ENCODE data around the gene ZNF185.

Gene ZNF185

DNA sequence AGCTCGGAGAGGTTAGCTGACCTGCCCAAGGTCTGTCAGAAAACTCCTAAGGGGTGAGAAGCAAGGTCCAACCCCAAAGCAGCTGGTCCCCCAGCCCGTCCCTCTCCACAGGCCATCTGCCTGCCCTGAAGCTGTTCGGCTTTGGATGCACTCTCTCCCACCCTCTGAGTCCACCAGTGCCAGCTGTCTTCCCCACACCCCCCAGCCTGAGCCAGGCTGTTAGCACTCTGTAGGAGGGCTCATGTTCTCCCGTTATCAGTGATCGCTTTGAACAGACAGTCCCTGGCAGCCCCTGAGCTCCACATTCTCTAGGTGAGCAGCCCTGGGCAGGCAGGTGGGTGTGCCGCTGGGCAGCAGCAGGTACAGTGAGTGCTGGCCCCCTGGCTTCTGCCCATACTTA lies 16.0 kb downstream of the ZNF185 start:
- Histone ChIP-seq H3K27me3 (ENCODE audit: control insufficient read depth in 5 of 5, insufficient read depth in 4 of 5, low read length in 5 of 5) (peaks cover 0 to 17% (median 6%) of the 10 kb centered on the region in 5 donors), H3K27ac (ENCODE audit: low read depth, low read length) (no peak overlapping the region), H3K4me1 (ENCODE audit: control insufficient read depth in 5 of 5, insufficient read depth in 5 of 5, low read length in 5 of 5) (peaks cover 0 to 17% (median 16%) of the 10 kb centered on the region in 5 donors), H3K9ac (ENCODE audit: low read length in 5 of 5) (no peak overlapping the region), H3K9me3 (ENCODE audit: control insufficient read depth in 5 of 5, low read length in 5 of 5) (no peaks in the 10 kb centered on the region), H3K4me3 (ENCODE audit: low read depth in 1 of 5, low read length in 5 of 5) (no peak overlapping the region), H3K36me3 (ENCODE audit: control insufficient read depth in 5 of 5, insufficient read depth in 5 of 5, low read length in 5 of 5) (no peaks in the 10 kb centered on the region)

DNA sequence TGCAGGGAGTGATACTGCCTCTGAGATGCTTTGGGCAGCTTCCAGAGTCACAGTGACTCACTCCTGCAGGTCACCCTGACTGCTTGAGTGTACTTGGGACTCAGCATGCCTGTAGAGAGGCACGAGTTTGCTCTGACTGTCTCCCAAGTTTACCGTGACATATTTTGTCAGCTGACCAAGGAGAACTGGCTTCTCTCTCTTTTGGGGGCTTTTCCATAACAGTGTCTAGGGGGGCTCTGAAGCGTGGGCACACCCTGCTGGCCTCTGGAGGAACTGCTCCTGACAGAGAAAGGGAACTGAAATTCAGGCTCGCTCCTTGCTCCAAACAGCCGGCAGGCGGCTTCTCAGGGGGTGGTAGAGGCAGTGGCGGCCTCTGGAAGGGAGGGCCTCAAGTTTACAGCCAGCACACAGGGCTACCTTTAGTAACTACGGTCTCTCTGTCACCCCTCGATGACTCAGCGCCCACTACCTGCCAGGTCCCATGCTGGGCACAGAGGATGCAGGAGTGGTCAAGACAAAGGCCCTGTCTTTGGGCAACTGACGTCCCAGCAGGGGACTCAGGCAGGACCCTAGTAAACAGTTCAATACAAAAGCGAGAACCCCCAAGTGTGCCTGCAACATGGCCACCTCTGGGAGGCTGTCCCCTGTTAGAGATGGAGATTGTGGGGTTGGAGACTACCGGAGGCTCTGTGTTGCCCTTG lies 17.8 kb downstream of the ZNF185 start:
- H3K36me3 ChIP-seq (ENCODE audit: control insufficient read depth in 5 of 5, insufficient read depth in 5 of 5, low read length in 5 of 5): no peaks in the 10 kb centered on the region
- peaks cover 0 to 17% (median 17%) of the 10 kb centered on the region in 5 donors for H3K4me1 ChIP-seq (ENCODE audit: control insufficient read depth in 5 of 5, insufficient read depth in 5 of 5, low read length in 5 of 5)
- no peak overlapping the region for H3K27ac ChIP-seq (ENCODE audit: low read depth, low read length)
- H3K9me3 ChIP-seq (ENCODE audit: control insufficient read depth in 5 of 5, low read length in 5 of 5): no peaks in the 10 kb centered on the region
- peaks cover 0 to 24% (median 11%) of the 10 kb centered on the region in 5 donors for H3K27me3 ChIP-seq (ENCODE audit: control insufficient read depth in 5 of 5, insufficient read depth in 4 of 5, low read length in 5 of 5)
- no peak overlapping the region for H3K9ac ChIP-seq (ENCODE audit: low read length in 5 of 5)
- no peak overlapping the region for H3K4me3 ChIP-seq (ENCODE audit: low read depth in 1 of 5, low read length in 5 of 5)

DNA sequence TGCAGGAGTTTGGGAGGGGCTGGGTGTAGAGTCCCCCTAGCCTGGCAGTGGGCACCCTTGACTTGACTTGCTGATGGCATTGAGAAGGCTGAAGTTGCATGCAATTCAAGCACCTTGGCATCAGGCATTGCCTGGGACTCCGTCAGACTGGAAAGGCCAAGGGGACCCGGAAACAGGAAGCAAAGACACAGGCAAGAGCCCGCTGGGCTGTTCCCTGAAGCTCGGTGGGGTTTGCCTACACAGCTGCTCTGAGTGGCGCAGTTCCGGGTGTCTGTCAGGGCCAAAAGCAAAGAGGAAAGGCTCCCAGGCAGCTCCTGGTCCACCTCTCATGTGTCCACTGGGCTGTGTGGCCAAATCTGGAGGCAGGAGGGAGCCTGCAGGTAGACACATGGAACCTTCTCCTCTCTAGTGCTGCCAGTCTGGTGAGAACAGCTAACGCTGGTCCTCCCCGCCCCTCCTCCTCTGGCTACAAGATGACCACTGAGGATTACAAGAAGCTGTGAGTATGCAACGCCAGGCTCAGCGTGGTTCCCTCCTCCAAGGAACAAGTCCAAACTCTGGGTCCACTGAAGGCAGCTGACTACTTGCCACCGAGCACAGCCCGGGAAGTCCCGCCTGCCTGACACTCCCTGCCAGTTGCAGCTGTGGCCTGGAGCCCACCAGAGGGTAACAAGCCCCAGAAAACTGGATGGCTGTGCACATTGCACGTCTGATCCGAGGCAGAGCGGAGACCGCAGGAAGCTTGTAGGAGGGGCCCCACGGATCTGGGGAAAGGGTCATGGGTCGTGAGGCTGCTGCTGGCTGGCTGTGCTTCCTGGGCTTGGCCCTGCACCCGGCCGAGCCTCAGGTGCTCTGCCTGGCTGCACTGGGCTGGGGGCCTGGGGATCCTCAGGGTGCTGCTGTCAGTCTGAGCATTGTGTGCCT lies 20.1 kb downstream of the ZNF185 start:
- H3K27me3 ChIP-seq (ENCODE audit: control insufficient read depth in 5 of 5, insufficient read depth in 4 of 5, low read length in 5 of 5): peaks cover 0 to 24% (median 11%) of the 10 kb centered on the region in 5 donors
- no peak overlapping the region for H3K27ac ChIP-seq (ENCODE audit: low read depth, low read length)
- H3K36me3 ChIP-seq (ENCODE audit: control insufficient read depth in 5 of 5, insufficient read depth in 5 of 5, low read length in 5 of 5): no peaks in the 10 kb centered on the region
- H3K4me3 ChIP-seq (ENCODE audit: low read depth in 1 of 5, low read length in 5 of 5): peak overlapping the region; percentile 26 to 50 (median 48)
- peak overlapping the region in 1 of 5 donors; percentile 53 for H3K9ac ChIP-seq (ENCODE audit: low read length in 5 of 5)
- H3K9me3 ChIP-seq (ENCODE audit: control insufficient read depth in 5 of 5, low read length in 5 of 5): no peaks in the 10 kb centered on the region
- H3K4me1 ChIP-seq (ENCODE audit: control insufficient read depth in 5 of 5, insufficient read depth in 5 of 5, low read length in 5 of 5): peaks cover 0 to 17% (median 17%) of the 10 kb centered on the region in 5 donors

DNA sequence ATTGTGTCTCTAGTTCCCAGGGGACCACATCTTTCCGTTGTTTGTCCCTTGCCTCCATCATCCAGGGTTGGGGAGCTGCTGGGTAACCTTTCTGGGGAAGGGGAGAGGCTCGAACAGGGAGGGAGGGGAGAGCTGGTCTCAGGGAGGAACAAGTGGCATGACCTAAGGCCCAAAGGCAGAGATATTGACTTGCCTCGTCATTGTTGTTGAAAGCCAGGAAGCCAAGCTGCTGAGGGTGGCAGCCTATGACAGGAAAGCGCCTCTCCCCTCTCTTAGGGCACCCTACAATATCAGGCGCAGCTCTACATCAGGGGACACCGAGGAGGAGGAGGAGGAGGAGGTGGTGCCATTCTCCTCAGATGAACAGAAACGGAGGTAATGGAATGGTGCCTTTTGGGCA lies 20.8 kb downstream of the ZNF185 start:
- Histone ChIP-seq H3K9me3 (ENCODE audit: control insufficient read depth in 5 of 5, low read length in 5 of 5) (no peaks in the 10 kb centered on the region), H3K27ac (ENCODE audit: low read depth, low read length) (no peak overlapping the region), H3K4me1 (ENCODE audit: control insufficient read depth in 5 of 5, insufficient read depth in 5 of 5, low read length in 5 of 5) (peaks cover 0 to 17% (median 17%) of the 10 kb centered on the region in 5 donors), H3K36me3 (ENCODE audit: control insufficient read depth in 5 of 5, insufficient read depth in 5 of 5, low read length in 5 of 5) (no peaks in the 10 kb centered on the region), H3K9ac (ENCODE audit: low read length in 5 of 5) (no peak overlapping the region), H3K27me3 (ENCODE audit: control insufficient read depth in 5 of 5, insufficient read depth in 4 of 5, low read length in 5 of 5) (peaks cover 0 to 24% (median 11%) of the 10 kb centered on the region in 5 donors), H3K4me3 (ENCODE audit: low read depth in 1 of 5, low read length in 5 of 5) (peak overlapping the region in 2 of 5 donors; percentile 48 to 50)

DNA sequence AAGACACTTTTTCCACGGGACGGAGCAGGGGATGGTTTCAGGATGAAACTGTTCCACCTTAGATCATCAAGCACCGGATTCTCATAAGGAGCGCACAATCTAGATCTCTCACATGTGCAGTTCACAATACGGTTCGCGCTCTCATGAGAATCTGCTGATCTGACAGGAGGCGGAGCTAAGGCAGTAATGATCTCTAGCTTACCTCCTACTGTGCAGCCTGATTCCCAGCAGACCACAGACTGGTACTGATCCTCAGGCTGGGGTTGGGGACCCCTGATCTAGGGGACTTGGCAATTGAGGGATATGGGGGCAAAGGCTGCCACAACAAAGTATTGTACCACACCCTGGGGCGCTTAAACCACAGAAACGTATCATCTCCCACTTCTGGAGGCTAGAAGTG lies 25.7 kb downstream of the ZNF185 start:
- H3K9ac ChIP-seq (ENCODE audit: low read length in 5 of 5): no peak overlapping the region
- H3K27me3 ChIP-seq (ENCODE audit: control insufficient read depth in 5 of 5, insufficient read depth in 4 of 5, low read length in 5 of 5): peaks cover 0 to 28% (median 15%) of the 10 kb centered on the region in 5 donors
- no peak overlapping the region for H3K27ac ChIP-seq (ENCODE audit: low read depth, low read length)
- H3K9me3 ChIP-seq (ENCODE audit: control insufficient read depth in 5 of 5, low read length in 5 of 5): no peaks in the 10 kb centered on the region
- no peak overlapping the region for H3K4me3 ChIP-seq (ENCODE audit: low read depth in 1 of 5, low read length in 5 of 5)
- H3K4me1 ChIP-seq (ENCODE audit: control insufficient read depth in 5 of 5, insufficient read depth in 5 of 5, low read length in 5 of 5): peaks cover 0 to 4% (median 2%) of the 10 kb centered on the region in 5 donors
- H3K36me3 ChIP-seq (ENCODE audit: control insufficient read depth in 5 of 5, insufficient read depth in 5 of 5, low read length in 5 of 5): no peaks in the 10 kb centered on the region

DNA sequence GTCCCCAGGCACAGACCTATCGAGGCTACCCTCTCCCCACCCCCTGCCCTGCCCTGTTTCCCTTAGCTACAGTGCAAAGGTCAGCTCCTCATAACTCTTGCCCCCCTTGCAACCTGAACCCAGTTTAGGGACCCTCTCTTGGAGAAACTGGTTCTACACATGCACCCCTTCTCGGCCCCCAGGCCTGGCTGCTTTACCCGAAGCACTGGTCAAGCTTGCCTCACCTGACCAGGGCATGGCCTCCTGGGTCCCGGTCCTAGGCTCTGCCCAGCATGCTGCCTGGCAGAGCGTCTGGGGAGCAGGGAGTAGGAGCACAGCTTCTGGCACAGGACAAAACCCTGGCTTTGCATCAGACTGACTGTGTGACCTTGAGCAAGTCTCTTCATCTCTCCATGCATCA lies 28.0 kb downstream of the ZNF185 start:
- H3K27me3 ChIP-seq (ENCODE audit: control insufficient read depth in 5 of 5, insufficient read depth in 4 of 5, low read length in 5 of 5): peaks cover 0 to 44% (median 30%) of the 10 kb centered on the region in 5 donors
- no peaks in the 10 kb centered on the region for H3K4me1 ChIP-seq (ENCODE audit: control insufficient read depth in 5 of 5, insufficient read depth in 5 of 5, low read length in 5 of 5)
- H3K4me3 ChIP-seq (ENCODE audit: low read depth in 1 of 5, low read length in 5 of 5): no peak overlapping the region
- H3K27ac ChIP-seq (ENCODE audit: low read depth, low read length): no peak overlapping the region
- H3K36me3 ChIP-seq (ENCODE audit: control insufficient read depth in 5 of 5, insufficient read depth in 5 of 5, low read length in 5 of 5): no peaks in the 10 kb centered on the region
- H3K9ac ChIP-seq (ENCODE audit: low read length in 5 of 5): no peak overlapping the region
- H3K9me3 ChIP-seq (ENCODE audit: control insufficient read depth in 5 of 5, low read length in 5 of 5): no peaks in the 10 kb centered on the region

DNA sequence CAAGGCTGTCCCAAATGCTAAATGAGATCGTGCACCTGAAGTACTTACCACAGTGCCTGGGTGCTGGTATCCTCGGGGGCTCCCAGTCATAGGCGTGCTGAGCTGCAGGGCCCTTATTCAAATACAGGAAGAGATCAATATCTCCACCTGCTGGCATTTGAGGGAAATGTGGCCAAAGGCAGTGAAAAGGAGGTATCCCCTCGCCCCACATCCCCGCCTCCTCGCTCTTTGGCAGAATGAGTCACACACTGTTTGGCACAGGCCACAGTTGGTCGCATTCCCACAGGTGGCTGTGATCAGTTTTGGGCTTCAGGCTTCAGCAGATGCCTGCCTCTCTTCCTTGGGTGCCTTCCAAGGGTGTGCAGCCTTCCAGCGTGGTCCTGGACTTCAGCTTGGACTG lies 28.4 kb downstream of the ZNF185 start:
- Histone ChIP-seq H3K27ac (ENCODE audit: low read depth, low read length) (no peak overlapping the region), H3K4me3 (ENCODE audit: low read depth in 1 of 5, low read length in 5 of 5) (no peak overlapping the region), H3K9me3 (ENCODE audit: control insufficient read depth in 5 of 5, low read length in 5 of 5) (no peaks in the 10 kb centered on the region), H3K27me3 (ENCODE audit: control insufficient read depth in 5 of 5, insufficient read depth in 4 of 5, low read length in 5 of 5) (peaks cover 0 to 44% (median 30%) of the 10 kb centered on the region in 5 donors), H3K9ac (ENCODE audit: low read length in 5 of 5) (no peak overlapping the region), H3K4me1 (ENCODE audit: control insufficient read depth in 5 of 5, insufficient read depth in 5 of 5, low read length in 5 of 5) (no peaks in the 10 kb centered on the region), H3K36me3 (ENCODE audit: control insufficient read depth in 5 of 5, insufficient read depth in 5 of 5, low read length in 5 of 5) (no peaks in the 10 kb centered on the region)

DNA sequence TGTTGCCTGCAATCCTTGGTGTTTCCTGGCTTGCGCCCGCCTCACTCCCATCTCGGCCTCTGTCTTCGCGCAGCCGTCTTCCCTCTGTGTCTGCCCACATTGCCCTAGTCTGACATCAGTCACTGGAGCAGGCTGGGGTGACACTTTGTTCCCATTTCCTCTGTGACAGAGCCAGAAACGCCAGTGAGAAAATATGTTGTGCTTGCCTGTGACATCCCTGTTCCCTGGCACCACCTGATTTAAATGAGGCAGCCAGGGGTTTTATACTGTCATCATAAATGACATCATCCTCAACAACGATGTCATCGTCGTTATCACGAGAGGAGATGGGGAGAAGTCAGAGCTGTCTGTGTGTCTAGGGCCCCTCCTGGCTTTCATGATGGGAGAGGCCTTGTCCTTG lies 29.1 kb downstream of the ZNF185 start:
- Histone ChIP-seq H3K27ac (ENCODE audit: low read depth, low read length) (no peak overlapping the region), H3K36me3 (ENCODE audit: control insufficient read depth in 5 of 5, insufficient read depth in 5 of 5, low read length in 5 of 5) (peaks cover 0 to 1% (median 0%) of the 10 kb centered on the region in 5 donors), H3K27me3 (ENCODE audit: control insufficient read depth in 5 of 5, insufficient read depth in 4 of 5, low read length in 5 of 5) (peaks cover 0 to 43% (median 30%) of the 10 kb centered on the region in 5 donors), H3K4me1 (ENCODE audit: control insufficient read depth in 5 of 5, insufficient read depth in 5 of 5, low read length in 5 of 5) (no peaks in the 10 kb centered on the region), H3K4me3 (ENCODE audit: low read depth in 1 of 5, low read length in 5 of 5) (no peak overlapping the region), H3K9ac (ENCODE audit: low read length in 5 of 5) (no peak overlapping the region), H3K9me3 (ENCODE audit: control insufficient read depth in 5 of 5, low read length in 5 of 5) (no peaks in the 10 kb centered on the region)

DNA sequence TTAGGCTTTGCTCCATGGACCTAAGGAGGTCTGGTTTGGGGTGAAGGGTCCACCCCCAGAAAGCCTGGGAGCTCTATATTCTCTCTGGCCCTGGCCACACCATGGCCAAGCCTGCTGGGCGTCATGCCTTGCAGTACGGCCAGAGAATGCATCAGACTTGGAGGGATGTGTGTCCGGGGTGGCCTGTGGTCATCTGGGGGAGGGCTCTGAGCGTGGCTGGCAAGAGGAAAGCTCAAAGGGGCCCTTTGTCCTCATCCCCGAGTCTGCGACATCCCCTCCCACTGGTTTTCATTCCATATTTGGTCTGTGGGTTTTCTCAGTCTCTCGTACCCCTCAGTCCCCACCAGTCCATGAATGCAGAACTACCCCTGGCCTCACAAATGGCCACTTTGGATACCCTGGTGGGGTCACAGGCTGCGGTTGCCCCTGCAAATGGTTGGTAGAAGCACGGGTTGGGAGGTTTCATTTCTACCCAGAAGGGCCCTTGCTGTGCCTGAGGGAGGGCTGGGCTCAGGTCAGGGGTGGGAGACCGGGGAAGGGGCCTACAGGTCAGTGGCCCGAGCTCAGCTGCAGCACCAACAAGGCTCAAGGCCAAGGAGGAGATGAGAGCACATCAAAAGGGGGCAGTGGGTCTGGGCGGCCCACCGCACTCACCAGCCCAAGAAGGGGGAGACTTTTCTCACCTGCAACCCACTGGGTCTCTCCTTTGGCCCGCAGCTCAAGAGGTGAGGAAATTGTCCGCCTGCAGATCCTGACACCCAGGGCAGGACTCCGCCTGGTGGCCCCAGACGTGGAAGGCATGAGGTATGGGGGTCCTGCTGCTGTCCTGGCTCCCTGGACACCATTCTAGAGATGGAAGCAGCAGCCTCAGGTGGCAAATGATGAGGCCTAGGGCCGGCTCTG lies 30.2 kb downstream of the ZNF185 start:
- no peaks in the 10 kb centered on the region for H3K4me1 ChIP-seq (ENCODE audit: control insufficient read depth in 5 of 5, insufficient read depth in 5 of 5, low read length in 5 of 5)
- no peak overlapping the region for H3K27ac ChIP-seq (ENCODE audit: low read depth, low read length)

More for the DNA sequence above, 30.2 kb downstream of the ZNF185 start:
- peaks cover 0 to 39% (median 34%) of the 10 kb centered on the region in 5 donors for H3K27me3 ChIP-seq (ENCODE audit: control insufficient read depth in 5 of 5, insufficient read depth in 4 of 5, low read length in 5 of 5)
- no peak overlapping the region for H3K4me3 ChIP-seq (ENCODE audit: low read depth in 1 of 5, low read length in 5 of 5)
- no peaks in the 10 kb centered on the region for H3K9me3 ChIP-seq (ENCODE audit: control insufficient read depth in 5 of 5, low read length in 5 of 5)
- H3K36me3 ChIP-seq (ENCODE audit: control insufficient read depth in 5 of 5, insufficient read depth in 5 of 5, low read length in 5 of 5): peaks cover 0 to 5% (median 0%) of the 10 kb centered on the region in 5 donors
- no peak overlapping the region for H3K9ac ChIP-seq (ENCODE audit: low read length in 5 of 5)

Measured in subcutaneous abdominal adipose tissue (tissue), 5 donors.